Testis (tissue), 2 donors: Measurements from ENCODE around the gene GUCA2B.

ENCODE experiments used
- POLR2A ChIP-seq: fragments of 450-650 bp; IDR thresholded peaks from one replicate; pipeline ENCODE4 v1.6.1; 2017; ENCODE audit warnings: antibody characterized with exemption, mild to moderate bottlenecking, moderate library complexity
- TF ChIP-seq, protein P1 (sequence below), 3 experiments: fragments of 450-650 bp in 2 of 3; fragments of 200-600 bp in 1 of 3; sonication (generic) in 1 of 3; IDR thresholded peaks; one replicate each; pipeline ENCODE4 v1.5.1; 2016 to 2019; ENCODE audit warnings: antibody characterized with exemption in 3 of 3, mild to moderate bottlenecking in 2 of 3, moderate library complexity in 1 of 3

DNA sequence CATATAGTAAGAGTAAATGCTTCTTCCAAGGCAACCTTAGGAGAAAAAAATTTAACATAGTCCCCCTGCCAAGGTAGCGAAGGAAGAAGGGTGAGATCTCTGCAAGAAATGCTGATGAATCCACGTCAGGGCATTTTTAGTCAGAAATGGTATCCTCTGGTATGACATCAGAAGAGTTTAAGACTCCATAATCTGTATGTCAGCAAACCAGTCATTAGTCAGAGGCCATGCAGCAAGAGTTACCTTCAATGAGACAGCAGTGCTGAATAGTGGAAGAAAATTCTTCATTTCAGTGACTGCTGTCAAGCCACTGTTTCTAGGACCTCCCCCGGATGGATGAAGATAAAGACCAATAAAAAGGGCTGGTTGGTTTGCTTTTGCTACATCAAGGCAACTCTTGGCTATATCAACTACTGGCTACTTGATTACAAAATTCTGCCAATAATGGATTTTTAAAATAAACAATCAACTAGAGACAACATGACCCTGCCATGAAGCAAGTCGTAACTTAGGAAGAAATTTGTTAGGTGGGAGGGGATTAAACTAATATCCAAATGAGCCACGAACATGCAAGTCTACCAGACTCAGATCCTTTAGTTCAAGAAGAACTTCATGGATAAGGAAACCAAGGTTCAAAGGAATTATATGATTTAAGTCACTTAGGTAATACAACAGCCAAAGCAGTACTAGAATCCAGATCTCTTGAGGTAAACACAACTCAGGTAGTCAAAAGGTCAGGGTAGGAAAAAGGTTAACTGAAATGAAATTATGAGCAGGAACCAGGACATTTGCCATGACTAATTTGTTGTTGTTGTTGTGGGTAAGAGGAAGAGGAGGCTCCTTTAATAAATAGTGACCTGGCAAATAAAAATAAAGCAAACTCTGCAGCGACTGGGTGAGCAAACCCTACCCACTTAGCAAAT is 37.0 kb downstream of the GUCA2B start:
- TF ChIP-seq, protein P1, sequence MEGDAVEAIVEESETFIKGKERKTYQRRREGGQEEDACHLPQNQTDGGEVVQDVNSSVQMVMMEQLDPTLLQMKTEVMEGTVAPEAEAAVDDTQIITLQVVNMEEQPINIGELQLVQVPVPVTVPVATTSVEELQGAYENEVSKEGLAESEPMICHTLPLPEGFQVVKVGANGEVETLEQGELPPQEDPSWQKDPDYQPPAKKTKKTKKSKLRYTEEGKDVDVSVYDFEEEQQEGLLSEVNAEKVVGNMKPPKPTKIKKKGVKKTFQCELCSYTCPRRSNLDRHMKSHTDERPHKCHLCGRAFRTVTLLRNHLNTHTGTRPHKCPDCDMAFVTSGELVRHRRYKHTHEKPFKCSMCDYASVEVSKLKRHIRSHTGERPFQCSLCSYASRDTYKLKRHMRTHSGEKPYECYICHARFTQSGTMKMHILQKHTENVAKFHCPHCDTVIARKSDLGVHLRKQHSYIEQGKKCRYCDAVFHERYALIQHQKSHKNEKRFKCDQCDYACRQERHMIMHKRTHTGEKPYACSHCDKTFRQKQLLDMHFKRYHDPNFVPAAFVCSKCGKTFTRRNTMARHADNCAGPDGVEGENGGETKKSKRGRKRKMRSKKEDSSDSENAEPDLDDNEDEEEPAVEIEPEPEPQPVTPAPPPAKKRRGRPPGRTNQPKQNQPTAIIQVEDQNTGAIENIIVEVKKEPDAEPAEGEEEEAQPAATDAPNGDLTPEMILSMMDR (IDR thresholded peaks at IDR 0.05), result no peak
- TF ChIP-seq POLR2A, result no peak
